HG02571 (cell line): ENCODE results near the gene USP35.

Experiments
- ATAC-seq: cut with Tn5 transposase; IDR thresholded peaks from one replicate; pipeline ENCODE4 v1.9.1; 2021; ENCODE audit warnings: mild to moderate bottlenecking, moderate library complexity; ENCODE audit not compliant: unreplicated experiment

The USP35 gene

GRCh38 chr11:78195917-78196560 is 7.3 kb downstream of the USP35 start:
- ATAC-seq = no peak

DNA sequence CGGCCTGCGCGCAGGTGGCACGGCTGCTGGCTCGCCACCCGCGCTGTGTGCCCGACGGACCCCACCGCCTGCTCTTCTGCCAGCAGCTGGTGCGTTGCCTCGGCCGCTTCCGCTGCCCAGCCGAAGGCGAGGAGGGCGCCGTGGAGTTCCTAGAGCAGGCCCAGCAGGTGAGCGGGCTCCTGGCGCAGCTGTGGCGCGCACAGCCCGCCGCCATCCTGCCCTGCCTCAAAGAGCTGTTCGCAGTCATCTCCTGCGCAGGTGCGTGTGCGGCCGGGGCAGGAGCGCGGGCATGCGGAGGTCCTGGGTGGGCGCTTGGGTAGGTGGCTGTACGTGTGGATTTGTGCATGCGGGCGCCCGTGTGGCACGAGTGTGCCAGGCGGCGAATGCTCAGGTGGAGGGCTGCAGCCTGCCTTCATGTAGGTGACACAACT is 8.0 kb downstream of the USP35 start:
- no peak for ATAC-seq

DNA sequence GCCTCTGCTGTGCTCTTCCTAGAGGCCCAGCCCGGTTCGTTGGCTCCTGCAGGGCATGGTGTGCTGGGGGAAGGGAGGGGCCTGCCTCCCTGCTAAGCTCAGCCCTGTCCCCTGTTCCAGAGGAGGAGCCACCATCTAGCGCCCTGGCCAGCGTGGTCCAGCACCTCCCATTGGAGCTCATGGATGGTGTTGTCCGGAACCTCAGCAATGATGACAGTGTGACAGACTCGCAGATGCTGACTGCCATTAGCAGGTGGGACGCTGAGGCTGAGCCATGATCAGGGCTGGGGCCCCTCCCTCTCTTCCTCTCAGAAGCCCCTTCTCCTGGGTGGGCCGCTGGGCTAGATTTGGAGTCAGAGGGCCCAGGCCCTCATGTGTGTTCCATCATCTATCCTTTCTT is 9.1 kb downstream of the USP35 start:
- no peak for ATAC-seq

DNA sequence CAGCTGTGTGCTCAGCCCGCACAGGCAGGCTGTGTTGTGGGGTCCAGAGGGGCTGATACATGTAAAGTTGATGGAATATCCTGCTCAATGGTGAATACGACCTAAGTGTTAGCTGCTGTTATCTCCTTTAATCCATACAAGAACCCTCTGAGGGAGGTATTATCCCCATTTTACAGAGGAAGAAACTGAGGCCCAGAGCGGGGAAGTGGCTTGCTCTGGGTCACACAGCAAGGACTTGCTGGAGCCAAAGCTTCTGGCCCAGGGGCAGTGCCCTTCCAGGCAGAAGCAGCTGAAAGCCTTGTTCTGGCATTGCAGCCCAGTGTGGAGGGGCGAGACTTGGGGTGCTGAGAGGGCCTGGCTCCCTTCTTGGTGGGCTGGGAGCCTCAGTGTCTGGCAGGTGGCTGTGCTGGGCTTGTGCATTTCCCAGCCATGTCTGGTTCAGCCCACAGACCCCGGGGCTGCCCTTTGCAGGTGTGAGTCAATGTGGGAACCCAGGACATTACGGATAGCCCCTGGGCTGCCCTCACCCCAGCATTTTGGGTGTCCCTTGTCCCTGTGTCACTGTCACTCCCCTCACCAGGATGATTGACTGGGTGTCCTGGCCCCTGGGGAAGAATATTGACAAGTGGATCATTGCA is 10.4 kb downstream of the USP35 start:
- no peak for ATAC-seq

- ATAC-seq = no peak
Measured at GRCh38 chr11:78199653-78200015, 10.9 kb downstream of the USP35 start.

GRCh38 chr11:78200061-78200460 is 11.3 kb downstream of the USP35 start:
- no peak for ATAC-seq

GRCh38 chr11:78200553-78200952 is 11.8 kb downstream of the USP35 start:
- ATAC-seq = no peak

GRCh38 chr11:78201096-78201818 is 12.5 kb downstream of the USP35 start:
- ATAC-seq = no peak

- no peak for ATAC-seq
Measured at GRCh38 chr11:78202733-78203167, 14.0 kb downstream of the USP35 start.

DNA sequence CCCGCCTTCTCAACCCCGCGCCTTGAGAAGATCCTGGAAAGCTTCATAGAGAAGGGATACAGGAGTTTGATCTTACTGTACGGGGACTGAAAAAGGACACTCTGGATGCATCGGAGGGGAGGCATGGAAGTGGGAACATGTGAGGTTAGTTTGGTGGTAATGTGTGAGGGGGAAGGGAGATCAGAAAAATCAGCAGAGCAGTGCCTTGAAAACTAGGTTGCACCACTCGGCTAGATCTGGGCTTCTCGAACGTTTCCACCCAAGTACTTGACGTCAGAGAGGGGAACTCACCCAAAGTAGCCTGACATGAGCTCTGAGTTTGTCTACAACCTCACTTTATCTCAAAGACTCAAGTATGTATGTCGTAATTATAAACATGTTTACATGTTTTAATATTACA is 14.5 kb downstream of the USP35 start:
- ATAC-seq = no peak

DNA sequence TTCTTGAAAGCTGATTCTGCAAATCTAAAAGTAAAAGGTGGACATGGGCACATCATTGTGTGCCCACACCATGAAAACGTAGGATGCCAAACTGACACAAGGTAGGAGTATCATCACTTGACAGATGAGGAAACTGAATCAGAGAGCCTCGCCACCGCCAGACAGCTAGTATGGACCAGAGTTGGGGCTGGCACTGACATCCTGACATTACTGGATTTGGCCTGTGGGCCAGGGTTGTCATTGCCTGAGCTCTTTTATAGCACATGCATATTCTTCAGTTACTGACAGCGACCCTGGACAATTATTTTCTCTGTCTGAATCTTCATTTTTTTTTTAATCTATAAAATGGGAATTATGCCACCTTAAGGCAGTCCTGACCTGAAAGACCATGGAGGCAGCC is 16.5 kb downstream of the USP35 start:
- no peak for ATAC-seq

- no peak for ATAC-seq
Measured at GRCh38 chr11:78205691-78206090, 17.0 kb downstream of the USP35 start.

GRCh38 chr11:78207532-78208256 is 19.0 kb downstream of the USP35 start:
- ATAC-seq = no peak

- ATAC-seq = no peak
Measured at GRCh38 chr11:78208257-78209165, 19.8 kb downstream of the USP35 start.

- no peak for ATAC-seq
Measured at GRCh38 chr11:78209478-78209877, 20.8 kb downstream of the USP35 start.

- ATAC-seq = no peak
Measured at GRCh38 chr11:78210000-78210608, 21.4 kb downstream of the USP35 start.

GRCh38 chr11:78211565-78211964 is 22.8 kb downstream of the USP35 start:
- no peak for ATAC-seq

DNA sequence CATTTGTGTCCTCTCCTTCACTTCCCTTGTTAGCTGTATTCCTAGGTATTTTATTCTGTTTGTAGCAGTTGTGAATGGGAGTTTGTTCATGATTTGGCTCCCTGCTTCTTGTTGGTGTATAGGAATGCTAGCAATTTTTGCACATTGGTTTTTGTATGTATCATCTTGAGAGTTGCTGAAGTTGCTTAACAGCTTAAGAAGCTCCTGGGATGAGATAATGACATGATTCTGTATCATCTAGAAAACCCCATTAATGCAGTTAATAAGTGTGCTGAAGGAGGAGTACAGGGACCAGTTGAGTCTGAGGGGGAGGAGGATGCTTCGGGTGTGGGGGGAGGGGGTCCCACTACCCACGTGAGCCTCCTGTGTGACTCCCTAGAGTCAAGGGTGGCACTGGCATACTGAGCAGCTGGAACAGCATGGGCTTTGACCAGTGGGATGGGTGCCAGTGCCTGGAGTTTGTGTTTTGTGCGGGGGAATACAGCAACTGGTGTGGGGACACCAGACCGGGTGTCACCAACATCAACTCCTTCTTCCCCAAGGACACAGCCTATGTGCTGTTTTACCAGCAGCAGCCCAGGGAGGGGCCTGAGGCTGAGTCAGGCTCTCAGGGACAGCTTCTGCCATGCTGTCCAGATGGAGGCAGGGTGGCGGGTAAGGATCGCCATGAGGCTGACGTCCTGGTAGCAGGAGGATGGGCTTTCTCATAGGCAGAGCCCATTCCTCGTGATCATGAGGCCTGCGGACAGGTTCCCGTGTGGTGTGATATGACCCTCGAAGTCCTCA is 24.1 kb downstream of the USP35 start:
- ATAC-seq = no peak
